Measurements from ENCODE around the gene ABR.
A peak's percentile ranks its signal among the peaks of the same experiment; 100 is the strongest.

ABR gene

GRCh38 chr17:968812-969730 lies 210.7 kb downstream of the ABR start:
- no peaks in the 10 kb centered on the region for H3K27me3 ChIP-seq (ENCODE audit: control insufficient read depth, insufficient read depth, low read length)
- no peak overlapping the region for H3K4me3 ChIP-seq (ENCODE audit: low read length)
- no peaks in the 10 kb centered on the region for H3K36me3 ChIP-seq (ENCODE audit: control insufficient read depth, low read depth, low read length)
- H3K9ac ChIP-seq (ENCODE audit: low read length), result no peak overlapping the region
- no peaks in the 10 kb centered on the region for H3K9me3 ChIP-seq (ENCODE audit: control insufficient read depth, low read depth, low read length)
- no peak overlapping the region for H3K27ac ChIP-seq (ENCODE audit: low read length)
- H3K4me1 ChIP-seq (ENCODE audit: control insufficient read depth, low read depth, low read length), result peaks cover 39% of the 10 kb centered on the region

GRCh38 chr17:967122-967521 lies 212.7 kb downstream of the ABR start:
- H3K4me3 ChIP-seq (ENCODE audit: low read length), result no peak overlapping the region
- peaks cover 49% of the 10 kb centered on the region for H3K4me1 ChIP-seq (ENCODE audit: control insufficient read depth, low read depth, low read length)
- no peak overlapping the region for H3K9ac ChIP-seq (ENCODE audit: low read length)
- H3K27ac ChIP-seq (ENCODE audit: low read length), result no peak overlapping the region
- no peaks in the 10 kb centered on the region for H3K27me3 ChIP-seq (ENCODE audit: control insufficient read depth, insufficient read depth, low read length)
- H3K36me3 ChIP-seq (ENCODE audit: control insufficient read depth, low read depth, low read length), result no peaks in the 10 kb centered on the region
- H3K9me3 ChIP-seq (ENCODE audit: control insufficient read depth, low read depth, low read length), result no peaks in the 10 kb centered on the region

GRCh38 chr17:965311-965989 lies 214.3 kb downstream of the ABR start:
- no peaks in the 10 kb centered on the region for H3K36me3 ChIP-seq (ENCODE audit: control insufficient read depth, low read depth, low read length)
- no peaks in the 10 kb centered on the region for H3K9me3 ChIP-seq (ENCODE audit: control insufficient read depth, low read depth, low read length)
- no peak overlapping the region for H3K9ac ChIP-seq (ENCODE audit: low read length)
- peaks cover 46% of the 10 kb centered on the region for H3K4me1 ChIP-seq (ENCODE audit: control insufficient read depth, low read depth, low read length)
- H3K4me3 ChIP-seq (ENCODE audit: low read length), result no peak overlapping the region
- no peak overlapping the region for H3K27ac ChIP-seq (ENCODE audit: low read length)
- no peaks in the 10 kb centered on the region for H3K27me3 ChIP-seq (ENCODE audit: control insufficient read depth, insufficient read depth, low read length)

GRCh38 chr17:964876-965275 lies 214.9 kb downstream of the ABR start:
- Histone ChIP-seq H3K36me3 (ENCODE audit: control insufficient read depth, low read depth, low read length) (no peaks in the 10 kb centered on the region), H3K9ac (ENCODE audit: low read length) (no peak overlapping the region), H3K27ac (ENCODE audit: low read length) (no peak overlapping the region), H3K4me3 (ENCODE audit: low read length) (no peak overlapping the region), H3K9me3 (ENCODE audit: control insufficient read depth, low read depth, low read length) (no peaks in the 10 kb centered on the region), H3K4me1 (ENCODE audit: control insufficient read depth, low read depth, low read length) (peaks cover 40% of the 10 kb centered on the region), H3K27me3 (ENCODE audit: control insufficient read depth, insufficient read depth, low read length) (no peaks in the 10 kb centered on the region)

- Histone ChIP-seq H3K9ac (ENCODE audit: low read length) (peak overlapping the region; percentile 28), H3K9me3 (ENCODE audit: control insufficient read depth, low read depth, low read length) (no peaks in the 10 kb centered on the region), H3K27ac (ENCODE audit: low read length) (peak overlapping the region; percentile 81), H3K36me3 (ENCODE audit: control insufficient read depth, low read depth, low read length) (no peaks in the 10 kb centered on the region), H3K27me3 (ENCODE audit: control insufficient read depth, insufficient read depth, low read length) (no peaks in the 10 kb centered on the region), H3K4me3 (ENCODE audit: low read length) (peak overlapping the region; percentile 3), H3K4me1 (ENCODE audit: control insufficient read depth, low read depth, low read length) (peaks cover 32% of the 10 kb centered on the region)
Measured at GRCh38 chr17:962670-963069, 217.1 kb downstream of the ABR start.

GRCh38 chr17:962166-962565 lies 217.6 kb downstream of the ABR start:
- H3K4me3 ChIP-seq (ENCODE audit: low read length), result no peak overlapping the region
- H3K27ac ChIP-seq (ENCODE audit: low read length), result no peak overlapping the region
- H3K36me3 ChIP-seq (ENCODE audit: control insufficient read depth, low read depth, low read length), result no peaks in the 10 kb centered on the region
- H3K9me3 ChIP-seq (ENCODE audit: control insufficient read depth, low read depth, low read length), result no peaks in the 10 kb centered on the region
- no peak overlapping the region for H3K9ac ChIP-seq (ENCODE audit: low read length)
- H3K27me3 ChIP-seq (ENCODE audit: control insufficient read depth, insufficient read depth, low read length), result no peaks in the 10 kb centered on the region
- H3K4me1 ChIP-seq (ENCODE audit: control insufficient read depth, low read depth, low read length), result peaks cover 32% of the 10 kb centered on the region

- Histone ChIP-seq H3K27me3 (ENCODE audit: control insufficient read depth, insufficient read depth, low read length) (no peaks in the 10 kb centered on the region), H3K36me3 (ENCODE audit: control insufficient read depth, low read depth, low read length) (no peaks in the 10 kb centered on the region), H3K4me1 (ENCODE audit: control insufficient read depth, low read depth, low read length) (peaks cover 15% of the 10 kb centered on the region), H3K9me3 (ENCODE audit: control insufficient read depth, low read depth, low read length) (no peaks in the 10 kb centered on the region), H3K27ac (ENCODE audit: low read length) (no peak overlapping the region), H3K4me3 (ENCODE audit: low read length) (no peak overlapping the region), H3K9ac (ENCODE audit: low read length) (no peak overlapping the region)
Measured at GRCh38 chr17:958712-959451, 220.9 kb downstream of the ABR start.

GRCh38 chr17:957856-958421 lies 221.8 kb downstream of the ABR start:
- peaks cover 9% of the 10 kb centered on the region for H3K4me1 ChIP-seq (ENCODE audit: control insufficient read depth, low read depth, low read length)
- no peaks in the 10 kb centered on the region for H3K36me3 ChIP-seq (ENCODE audit: control insufficient read depth, low read depth, low read length)
- no peak overlapping the region for H3K27ac ChIP-seq (ENCODE audit: low read length)
- H3K9ac ChIP-seq (ENCODE audit: low read length), result no peak overlapping the region
- H3K4me3 ChIP-seq (ENCODE audit: low read length), result no peak overlapping the region
- no peaks in the 10 kb centered on the region for H3K9me3 ChIP-seq (ENCODE audit: control insufficient read depth, low read depth, low read length)
- no peaks in the 10 kb centered on the region for H3K27me3 ChIP-seq (ENCODE audit: control insufficient read depth, insufficient read depth, low read length)

- H3K27ac ChIP-seq (ENCODE audit: low read length), result no peak overlapping the region
- no peaks in the 10 kb centered on the region for H3K36me3 ChIP-seq (ENCODE audit: control insufficient read depth, low read depth, low read length)
- H3K4me1 ChIP-seq (ENCODE audit: control insufficient read depth, low read depth, low read length), result peaks cover under 1% of the 10 kb centered on the region
Measured at GRCh38 chr17:956905-957304, 222.9 kb downstream of the ABR start.

GRCh38 chr17:954431-955164 lies 225.2 kb downstream of the ABR start:
- Histone ChIP-seq H3K9ac (ENCODE audit: low read length) (no peak overlapping the region), H3K36me3 (ENCODE audit: control insufficient read depth, low read depth, low read length) (no peaks in the 10 kb centered on the region), H3K4me3 (ENCODE audit: low read length) (no peak overlapping the region), H3K4me1 (ENCODE audit: control insufficient read depth, low read depth, low read length) (peaks cover 20% of the 10 kb centered on the region), H3K9me3 (ENCODE audit: control insufficient read depth, low read depth, low read length) (no peaks in the 10 kb centered on the region), H3K27me3 (ENCODE audit: control insufficient read depth, insufficient read depth, low read length) (no peaks in the 10 kb centered on the region), H3K27ac (ENCODE audit: low read length) (no peak overlapping the region)

More at GRCh38 chr17:956905-957304, 222.9 kb downstream of the ABR start:
- Histone ChIP-seq H3K27me3 (ENCODE audit: control insufficient read depth, insufficient read depth, low read length) (no peaks in the 10 kb centered on the region), H3K9ac (ENCODE audit: low read length) (no peak overlapping the region), H3K9me3 (ENCODE audit: control insufficient read depth, low read depth, low read length) (no peaks in the 10 kb centered on the region), H3K4me3 (ENCODE audit: low read length) (no peak overlapping the region)

- Histone ChIP-seq H3K36me3 (ENCODE audit: control insufficient read depth, low read depth, low read length) (no peaks in the 10 kb centered on the region), H3K9ac (ENCODE audit: low read length) (no peak overlapping the region), H3K4me1 (ENCODE audit: control insufficient read depth, low read depth, low read length) (peaks cover 20% of the 10 kb centered on the region), H3K4me3 (ENCODE audit: low read length) (no peak overlapping the region), H3K27me3 (ENCODE audit: control insufficient read depth, insufficient read depth, low read length) (no peaks in the 10 kb centered on the region), H3K27ac (ENCODE audit: low read length) (no peak overlapping the region), H3K9me3 (ENCODE audit: control insufficient read depth, low read depth, low read length) (no peaks in the 10 kb centered on the region)
Measured at GRCh38 chr17:953767-954166, 226.0 kb downstream of the ABR start.

Measured in iPS-18a (cell line).